H54 (cell line): ENCODE measurements around the gene AKNAD1.
"Not testable (repeated sequence)": the region's sequence is repeated elsewhere in the genome, so short reads cannot be mapped to it uniquely, and the experiment has no call there.

Experiments used
- DNase-seq: peaks from one replicate; pipeline ENCODE4 v3.0.0; 2011; ENCODE audit warnings: low spot score, mixed read lengths; ENCODE audit not compliant: insufficient read length
- FAIRE-seq: peaks from 3 replicates; lab custom pipeline; 2011; peaks lifted over from hg19 to GRCh38; lab: Jason Lieb, UNC
- POLR2A ChIP-seq: IDR thresholded peaks from 2 replicates; pipeline ENCODE4 v1.6.1; 2011; ENCODE audit warnings: low read depth, mild to moderate bottlenecking, low read length

The AKNAD1 gene

GRCh38 chr1:108811611-108812010 lies 45.3 kb downstream of the AKNAD1 start:
- DNase-seq (no peak), FAIRE-seq (peak; percentile 69)
- TF ChIP-seq POLR2A, result no peak

GRCh38 chr1:108808438-108808837 lies 48.5 kb downstream of the AKNAD1 start:
- DNase-seq, result no peak
- no peak for FAIRE-seq
- no peak for TF ChIP-seq POLR2A

GRCh38 chr1:108803548-108803947 lies 53.3 kb downstream of the AKNAD1 start:
- DNase-seq (no peak), FAIRE-seq (no peak)
- no peak for TF ChIP-seq POLR2A

- FAIRE-seq (no peak), DNase-seq (no peak)
- no peak for TF ChIP-seq POLR2A
Observed at GRCh38 chr1:108801101-108801500, 55.8 kb downstream of the AKNAD1 start.

GRCh38 chr1:108799001-108799400 lies 57.9 kb downstream of the AKNAD1 start:
- no peak for TF ChIP-seq POLR2A
- no peak for FAIRE-seq

GRCh38 chr1:108792420-108792819 lies 64.5 kb downstream of the AKNAD1 start:
- peak; percentile 69 for FAIRE-seq
- no peak for TF ChIP-seq POLR2A
- no peak for DNase-seq

More at GRCh38 chr1:108799001-108799400, 57.9 kb downstream of the AKNAD1 start:
- no peak for DNase-seq

GRCh38 chr1:108791790-108792189 lies 65.1 kb downstream of the AKNAD1 start:
- TF ChIP-seq POLR2A, result no peak
- DNase-seq, result no peak
- FAIRE-seq, result no peak

- DNase-seq (no peak), FAIRE-seq (no peak)
- TF ChIP-seq POLR2A, result no peak
Observed at GRCh38 chr1:108785880-108786279, 71.0 kb downstream of the AKNAD1 start.

- no peak for FAIRE-seq
- no peak for TF ChIP-seq POLR2A
- DNase-seq, result no peak
Observed at GRCh38 chr1:108785264-108785663, 71.6 kb downstream of the AKNAD1 start.

GRCh38 chr1:108781575-108781944 lies 75.3 kb downstream of the AKNAD1 start:
- DNase-seq, FAIRE-seq: not testable (repeated sequence)

- TF ChIP-seq POLR2A, result no peak
- no peak for FAIRE-seq
- no peak for DNase-seq
Observed at GRCh38 chr1:108780937-108781574, 75.8 kb downstream of the AKNAD1 start.

GRCh38 chr1:108779455-108779854 lies 77.4 kb downstream of the AKNAD1 start:
- DNase-seq (no peak), FAIRE-seq (peak; percentile 11)
- no peak for TF ChIP-seq POLR2A

- FAIRE-seq (no peak), DNase-seq (no peak)
- no peak for TF ChIP-seq POLR2A
Observed at GRCh38 chr1:108777839-108778238, 79.1 kb downstream of the AKNAD1 start.

GRCh38 chr1:108767708-108768107 lies 89.2 kb downstream of the AKNAD1 start:
- DNase-seq (no peak), FAIRE-seq (no peak)
- TF ChIP-seq POLR2A, result no peak

GRCh38 chr1:108767115-108767514 lies 89.8 kb downstream of the AKNAD1 start:
- no peak for TF ChIP-seq POLR2A
- no peak for FAIRE-seq
- no peak for DNase-seq
